ENCODE results near the gene KRTAP20-1.

The KRTAP20-1 gene

GRCh38 chr21:30616125-30616524, at the start of gene KRTAP20-1:
Gene KRTAP20-1 (plus strand): TSS chr21:30616425. CDS start chr21:30616455, 30 bp downstream.
- no peak for DNase-seq (ENCODE audit: low spot score)

- no peak for DNase-seq (ENCODE audit: low spot score)
Observed at GRCh38 chr21:30567617-30568016, 48.6 kb upstream of the KRTAP20-1 start.

GRCh38 chr21:30577766-30578165, 38.5 kb upstream of the KRTAP20-1 start:
- no peak for DNase-seq (ENCODE audit: low spot score)

GRCh38 chr21:30579346-30579745, 36.9 kb upstream of the KRTAP20-1 start:
- peak; percentile 87 for DNase-seq (ENCODE audit: low spot score)

- DNase-seq (ENCODE audit: low spot score), result peak; percentile 92
Observed at GRCh38 chr21:30580132-30580531, 36.1 kb upstream of the KRTAP20-1 start.

- no peak for DNase-seq (ENCODE audit: low spot score)
Observed at GRCh38 chr21:30582870-30583269, 33.4 kb upstream of the KRTAP20-1 start.

GRCh38 chr21:30590297-30590696, 25.9 kb upstream of the KRTAP20-1 start, which contains the start of gene KRTAP22-2:
Gene KRTAP22-2 (minus strand): TSS chr21:30590397.
- DNase-seq (ENCODE audit: low spot score), result no peak

GRCh38 chr21:30592140-30592539, 24.1 kb upstream of the KRTAP20-1 start, which contains the start of gene KRTAP6-3:
Gene KRTAP6-3 (plus strand): TSS chr21:30592440. CDS start chr21:30592446, 6 bp downstream.
- no peak for DNase-seq (ENCODE audit: low spot score)

GRCh38 chr21:30598802-30599201, 17.4 kb upstream of the KRTAP20-1 start, which contains the start of gene KRTAP6-2:
Gene KRTAP6-2 (minus strand): TSS chr21:30598902. CDS start chr21:30598874, 28 bp downstream.
- DNase-seq (ENCODE audit: low spot score), result no peak

GRCh38 chr21:30600787-30601186, 15.4 kb upstream of the KRTAP20-1 start, which contains the start of gene KRTAP22-1:
Gene KRTAP22-1 (plus strand): TSS chr21:30601087.
- no peak for DNase-seq (ENCODE audit: low spot score)

- no peak for DNase-seq (ENCODE audit: low spot score)
Observed at GRCh38 chr21:30605968-30606367, 10.3 kb upstream of the KRTAP20-1 start.

GRCh38 chr21:30612132-30612531, 4.1 kb upstream of the KRTAP20-1 start:
- DNase-seq (ENCODE audit: low spot score), result no peak

GRCh38 chr21:30613836-30614235, 2.4 kb upstream of the KRTAP20-1 start, which contains the start of gene KRTAP6-1:
Gene KRTAP6-1 (minus strand): TSS chr21:30613930. CDS start chr21:30613904, 26 bp downstream.
- no peak for DNase-seq (ENCODE audit: low spot score)

GRCh38 chr21:30615199-30615598, 1.0 kb upstream of the KRTAP20-1 start:
- DNase-seq (ENCODE audit: low spot score), result no peak

GRCh38 chr21:30620080-30620479, 3.9 kb downstream of the KRTAP20-1 start:
- DNase-seq (ENCODE audit: low spot score), result no peak

- no peak for DNase-seq (ENCODE audit: low spot score)
Observed at GRCh38 chr21:30620522-30620921, 4.3 kb downstream of the KRTAP20-1 start, which contains the start of gene KRTAP20-4. Gene KRTAP20-4 (plus strand): TSS chr21:30620627.

- DNase-seq (ENCODE audit: low spot score), result no peak
Observed at GRCh38 chr21:30623362-30623761, 7.1 kb downstream of the KRTAP20-1 start.

- DNase-seq (ENCODE audit: low spot score), result no peak
Observed at GRCh38 chr21:30625449-30626165, 9.4 kb downstream of the KRTAP20-1 start.

- DNase-seq (ENCODE audit: low spot score), result no peak
Observed at GRCh38 chr21:30628109-30628508, 11.9 kb downstream of the KRTAP20-1 start.

GRCh38 chr21:30629200-30629599, 13.0 kb downstream of the KRTAP20-1 start:
- DNase-seq (ENCODE audit: low spot score), result no peak

GRCh38 chr21:30634906-30635305, 18.7 kb downstream of the KRTAP20-1 start, which contains the start of gene KRTAP20-2:
Gene KRTAP20-2 (plus strand): TSS chr21:30635206. CDS start chr21:30635264, 58 bp downstream.
- DNase-seq (ENCODE audit: low spot score), result no peak

GRCh38 chr21:30638686-30639085, 22.5 kb downstream of the KRTAP20-1 start:
- no peak for DNase-seq (ENCODE audit: low spot score)

- no peak for DNase-seq (ENCODE audit: low spot score)
Observed at GRCh38 chr21:30642564-30642963, 26.3 kb downstream of the KRTAP20-1 start, which contains the start of gene KRTAP20-3. Gene KRTAP20-3 (plus strand): TSS chr21:30642864.

All from cerebellar cortex (tissue), 1 donor.